CD4-positive, alpha-beta T cell treated with Interleukin-17A for 1 hour (primary cell): ENCODE results near the gene CRYBA1.
"Not testable (repeated sequence)": the region's sequence is repeated elsewhere in the genome, so short reads cannot be mapped to it uniquely, and the experiment has no call there.

ENCODE experiments used
- DNase-seq: peaks from one replicate; pipeline ENCODE4 v3.0.0-alpha.2; 2020

CRYBA1 gene

DNA sequence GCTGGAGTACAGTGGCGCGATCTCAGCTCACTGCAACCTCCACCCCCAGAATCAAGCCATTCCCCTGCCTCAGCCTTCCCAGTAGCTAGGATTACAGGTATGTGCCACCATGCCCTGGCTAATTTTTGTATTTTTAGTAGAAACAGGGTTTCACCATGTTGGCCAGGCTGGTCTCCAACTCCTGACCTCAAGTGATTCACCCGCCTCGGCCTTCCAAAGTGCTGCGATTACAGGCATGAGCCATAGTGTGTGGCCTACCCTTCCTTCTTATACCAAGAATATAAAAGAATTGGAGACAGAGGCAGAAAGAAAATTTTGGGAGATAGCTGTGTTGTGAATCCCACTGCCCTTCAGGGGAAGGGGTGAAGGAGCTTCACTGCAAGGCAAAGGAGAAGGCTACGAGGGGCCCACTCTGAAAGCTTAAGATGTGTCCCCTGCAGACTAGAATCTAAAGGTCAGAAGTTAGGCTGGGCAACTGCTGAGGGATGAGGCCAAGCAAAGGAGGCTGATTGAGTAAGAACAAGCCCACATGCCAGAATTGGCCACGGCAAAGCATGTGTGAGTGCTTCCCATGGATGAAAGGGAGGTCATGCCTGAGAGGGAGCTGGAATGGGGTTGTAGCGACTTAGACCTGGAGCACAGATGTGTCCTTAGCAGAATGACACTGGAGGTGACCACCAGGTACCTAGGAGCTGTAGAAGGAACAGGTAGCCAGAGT, 8.4 kb upstream of the CRYBA1 start:
- no peak for DNase-seq

DNA sequence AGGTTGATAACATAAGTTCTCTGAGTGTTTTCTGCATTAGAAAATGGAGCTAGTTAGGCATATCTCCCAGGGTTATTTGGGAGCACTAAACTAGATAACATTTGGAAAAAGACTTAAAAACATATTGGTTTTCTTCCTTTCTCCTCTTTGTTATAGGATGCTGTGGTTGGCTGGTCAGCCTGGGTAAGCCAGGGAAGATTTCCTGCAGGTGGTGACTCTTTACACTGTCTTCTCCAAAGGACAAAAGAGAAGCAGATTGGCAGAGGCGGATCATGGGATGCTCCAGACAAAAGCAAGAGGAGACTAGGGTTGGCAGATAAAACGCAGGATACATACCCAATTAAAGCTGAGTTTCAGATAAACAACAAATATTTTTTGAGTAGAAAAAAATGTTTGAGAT, 6.2 kb upstream of the CRYBA1 start:
- DNase-seq: no peak

DNA sequence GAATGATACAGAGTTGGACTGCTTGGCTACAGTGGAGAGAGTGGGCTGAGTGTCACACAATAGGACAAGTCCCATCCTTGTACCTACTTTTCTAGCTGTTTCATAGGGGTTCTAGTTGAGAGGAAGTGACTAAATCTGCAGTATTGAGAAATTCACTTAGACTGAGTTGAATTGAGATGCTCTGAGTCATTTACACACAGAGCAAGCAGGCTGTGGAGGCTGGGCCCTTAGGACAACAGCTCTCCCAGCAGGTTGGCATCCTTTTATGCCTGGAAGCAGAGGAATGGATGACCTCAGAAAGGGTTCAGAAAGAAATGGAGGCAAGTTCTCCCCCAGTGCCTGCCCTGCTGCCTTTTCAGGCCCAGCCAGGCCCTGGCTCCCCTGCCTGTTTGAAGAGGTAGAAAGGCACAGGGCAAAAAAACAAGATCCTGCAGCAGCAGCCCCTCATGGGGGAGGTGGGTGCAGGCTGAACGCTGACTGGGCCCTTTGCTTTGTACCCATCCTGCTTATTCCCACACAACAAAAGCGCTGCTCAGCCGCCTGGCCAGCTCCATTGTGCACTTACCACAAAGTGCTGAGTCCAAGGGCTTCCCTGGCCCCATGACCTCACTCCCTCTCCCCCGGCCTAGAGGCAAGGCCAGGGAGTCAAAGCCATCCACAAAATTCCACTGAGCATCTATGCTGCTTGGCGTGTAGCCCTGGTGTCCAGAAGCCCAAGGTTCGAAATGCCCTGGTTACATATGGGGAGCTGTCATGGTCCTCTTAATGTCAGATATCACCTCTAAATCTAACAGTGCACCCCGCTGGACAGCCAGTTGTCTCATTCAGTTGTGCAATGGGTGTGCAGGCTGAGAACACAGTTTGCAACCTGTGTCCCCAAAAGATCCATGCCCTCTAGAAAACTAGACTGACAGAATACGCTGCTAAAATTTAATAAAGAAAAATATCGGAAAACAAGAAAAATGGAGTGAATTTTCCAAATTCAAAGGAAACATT, 5.4 kb upstream of the CRYBA1 start:
- DNase-seq: no peak

DNA sequence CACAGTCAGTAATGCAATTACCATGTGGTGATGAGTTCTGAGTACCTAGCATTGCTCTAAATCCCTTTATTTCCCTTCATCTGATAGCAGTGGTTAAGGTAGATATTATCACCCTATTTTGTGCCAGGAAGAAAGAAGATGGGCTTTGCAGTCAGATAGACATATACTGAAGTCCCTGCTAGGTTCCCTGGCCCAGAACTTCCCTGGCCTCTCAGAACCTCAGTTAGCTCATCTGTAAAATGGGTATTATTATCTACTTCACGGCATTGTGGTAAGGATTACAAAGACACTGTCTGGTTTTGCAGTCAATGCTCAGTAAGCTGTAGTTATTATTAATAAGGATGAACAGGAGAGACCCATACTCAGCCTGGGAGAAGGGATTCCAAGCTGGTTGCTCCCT, 4.6 kb upstream of the CRYBA1 start:
- no peak for DNase-seq

DNA sequence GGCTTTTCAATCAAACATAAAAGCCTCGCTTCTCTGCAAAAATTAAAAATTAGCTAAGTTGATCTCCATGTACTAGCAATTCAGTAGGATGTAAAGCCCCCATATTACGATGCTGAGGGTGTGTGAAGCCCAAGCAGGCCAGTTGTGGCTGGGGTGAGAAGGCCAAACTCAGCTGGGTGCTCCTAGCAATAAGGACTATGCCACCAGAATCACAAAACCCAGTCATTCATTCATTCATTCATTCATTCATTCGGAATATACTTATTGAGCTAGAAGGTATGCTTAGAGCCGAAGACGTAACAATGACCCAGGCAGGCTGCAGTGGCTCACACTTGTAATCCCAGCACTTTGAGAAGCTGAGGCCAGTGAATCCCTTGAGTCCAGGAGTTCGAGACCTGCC, 3.9 kb upstream of the CRYBA1 start:
- DNase-seq: no peak

DNA sequence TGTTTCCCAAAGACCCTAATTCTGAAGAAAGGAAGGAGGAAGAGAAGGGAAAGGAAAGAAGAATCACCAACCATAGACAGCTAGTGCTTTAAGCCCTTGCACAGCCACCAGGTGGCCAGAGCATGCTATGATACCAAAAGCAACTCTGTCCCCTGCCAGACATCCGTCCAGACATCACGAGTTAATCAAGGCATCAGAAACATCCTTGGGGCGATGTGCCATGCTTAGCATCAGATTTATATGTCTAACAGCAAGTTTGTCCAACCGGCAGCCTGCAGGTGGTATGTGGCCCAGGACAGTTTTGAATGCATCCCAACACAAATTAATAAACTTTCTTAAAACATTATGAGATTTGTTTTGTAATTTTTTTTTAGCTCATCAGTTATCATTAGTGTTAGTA, 2.9 kb upstream of the CRYBA1 start:
- no peak for DNase-seq

DNA sequence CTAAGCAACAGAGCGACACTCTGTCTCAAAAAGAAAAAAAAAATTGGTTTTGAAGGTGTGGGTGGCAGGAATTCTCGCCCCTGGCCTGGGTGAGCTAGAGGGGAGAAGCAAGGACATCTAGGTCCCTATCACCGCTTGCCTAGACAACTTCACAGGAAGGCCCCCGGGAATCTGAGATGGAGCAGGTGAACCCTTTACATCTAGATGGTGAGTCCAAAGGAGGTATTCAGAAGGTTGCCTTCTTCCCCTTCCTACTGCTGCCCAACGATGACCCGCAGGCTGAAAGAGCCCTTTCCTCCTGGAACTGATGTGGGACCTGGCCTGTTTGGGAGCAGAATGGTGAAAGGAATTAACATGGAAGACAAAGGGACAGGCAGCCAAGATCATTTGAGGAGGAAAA, 1.3 kb upstream of the CRYBA1 start:
- no peak for DNase-seq

DNA sequence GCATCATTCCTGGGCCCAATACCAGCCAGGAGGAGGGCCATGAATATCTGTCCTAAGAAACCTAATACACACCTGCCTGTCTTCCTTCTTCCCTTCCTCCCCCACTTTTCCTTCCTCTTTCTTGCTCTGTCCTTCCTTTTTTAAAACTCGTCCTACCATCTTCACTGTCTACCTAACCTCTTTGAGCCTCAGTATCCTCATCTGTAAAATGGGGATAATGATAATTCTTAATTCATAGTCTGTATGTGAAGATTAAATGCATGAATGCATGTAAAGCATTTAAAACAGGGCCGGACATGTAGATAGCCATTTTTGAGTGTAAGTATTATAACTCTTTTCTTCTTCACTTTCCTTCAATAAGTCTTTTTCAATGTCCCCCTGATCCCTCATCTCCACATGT, 560 bp downstream of the CRYBA1 start:
- no peak for DNase-seq

DNA sequence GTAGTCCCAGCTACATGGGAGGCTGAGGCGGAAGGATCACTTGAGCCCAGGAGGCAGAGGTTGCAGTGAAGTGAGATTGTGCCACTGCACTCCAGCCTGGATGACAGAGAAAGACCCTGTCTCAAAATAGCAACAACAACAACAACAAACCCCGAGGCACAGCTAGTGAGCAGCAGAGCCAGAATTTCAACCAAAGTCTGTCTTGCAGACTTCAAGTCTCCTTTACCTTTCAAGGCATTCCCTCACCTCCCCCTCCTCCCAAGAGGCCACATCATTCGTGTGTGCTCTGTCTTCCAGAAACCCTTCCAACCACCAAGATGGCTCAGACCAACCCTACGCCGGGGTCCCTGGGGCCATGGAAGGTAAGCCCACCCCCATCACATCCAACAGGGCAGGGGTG, 2.2 kb downstream of the CRYBA1 start:
- no peak for DNase-seq

DNA sequence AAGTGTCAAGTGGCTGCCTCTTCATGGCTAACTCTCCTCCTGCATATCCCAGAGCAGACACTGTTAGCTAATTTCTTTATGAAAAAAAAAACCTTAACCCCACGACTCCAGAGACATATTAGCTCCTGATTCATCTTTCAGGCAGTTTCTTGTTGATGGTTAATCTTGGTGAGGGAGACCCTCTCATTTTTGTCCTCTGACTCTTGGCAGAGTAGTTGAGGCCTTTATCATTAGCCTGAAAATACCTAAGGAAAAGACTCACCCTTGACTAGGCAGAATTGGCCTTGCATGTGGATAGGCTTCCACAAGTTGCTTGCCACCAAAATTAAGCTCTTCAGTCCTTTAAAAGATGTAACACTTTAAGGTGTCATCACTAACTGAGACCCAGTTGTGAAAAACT, 4.0 kb downstream of the CRYBA1 start:
- no peak for DNase-seq

DNA sequence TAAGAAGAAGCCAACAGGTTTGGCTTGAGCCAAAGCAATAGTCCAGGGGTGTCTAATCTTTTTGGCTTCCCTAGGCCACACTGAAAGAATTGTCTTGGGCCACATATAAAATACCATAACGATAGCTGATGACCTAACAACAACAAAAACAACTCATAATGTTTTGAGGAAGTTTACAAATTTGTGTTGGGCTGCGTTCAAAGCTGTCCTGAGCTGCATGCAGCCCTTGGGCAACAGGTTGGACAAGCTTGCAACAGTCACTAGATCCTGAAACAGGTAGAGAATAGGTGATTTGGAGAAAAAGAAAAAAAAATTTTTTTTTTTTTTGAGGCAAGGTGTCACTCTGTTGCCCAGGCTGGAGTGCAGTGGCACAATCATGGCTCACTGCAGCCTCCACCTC, 4.5 kb downstream of the CRYBA1 start:
- DNase-seq: no peak

DNA sequence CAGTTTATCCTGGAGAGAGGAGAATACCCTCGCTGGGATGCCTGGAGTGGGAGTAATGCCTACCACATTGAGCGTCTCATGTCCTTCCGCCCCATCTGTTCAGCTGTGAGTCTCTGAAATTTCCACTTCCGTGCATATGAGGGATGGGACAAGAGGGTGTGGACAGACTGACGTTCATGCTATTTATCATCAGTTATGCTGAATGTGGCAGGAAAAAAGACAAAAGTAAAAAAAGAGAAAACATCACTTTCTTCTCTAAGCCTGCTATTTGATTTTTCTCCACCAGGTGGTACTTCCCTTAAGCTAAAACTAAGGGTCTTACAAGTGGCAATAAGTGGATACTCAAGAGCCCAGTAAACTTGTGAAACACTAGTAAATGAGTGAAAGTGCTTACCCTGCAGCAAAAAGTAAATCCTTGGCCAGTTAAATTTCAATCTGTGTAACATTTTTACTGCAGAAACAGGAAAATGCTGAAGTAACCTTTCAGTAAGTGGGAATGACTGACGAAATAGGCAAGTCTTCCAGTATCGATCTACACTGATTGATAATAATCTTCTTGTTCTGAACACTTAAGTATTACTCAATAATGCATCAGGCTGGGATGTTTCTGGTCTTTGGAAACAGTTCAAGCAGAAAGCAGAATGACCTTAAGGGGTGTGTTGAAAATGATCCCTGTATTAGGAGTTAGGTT, 5.6 kb downstream of the CRYBA1 start:
- DNase-seq: peak; percentile 24

DNA sequence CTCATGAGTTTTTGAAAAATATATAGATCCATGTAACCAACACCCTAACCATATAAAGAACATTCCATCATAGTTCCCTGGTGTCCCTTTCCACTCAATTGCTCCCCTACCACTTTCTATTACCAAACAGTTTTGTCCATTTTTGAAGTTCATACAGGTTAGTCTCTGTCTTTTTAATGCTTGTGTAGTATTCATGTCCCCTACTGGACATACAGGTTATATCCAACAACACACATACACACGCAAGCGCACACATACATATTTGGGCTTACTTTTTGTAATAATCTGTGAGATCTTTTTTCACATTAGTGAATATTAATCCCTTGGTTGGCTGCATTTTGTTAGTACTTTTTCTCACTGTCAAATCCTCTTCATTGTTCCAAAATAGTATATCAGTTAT, 6.4 kb downstream of the CRYBA1 start:
- DNase-seq: no peak

DNA sequence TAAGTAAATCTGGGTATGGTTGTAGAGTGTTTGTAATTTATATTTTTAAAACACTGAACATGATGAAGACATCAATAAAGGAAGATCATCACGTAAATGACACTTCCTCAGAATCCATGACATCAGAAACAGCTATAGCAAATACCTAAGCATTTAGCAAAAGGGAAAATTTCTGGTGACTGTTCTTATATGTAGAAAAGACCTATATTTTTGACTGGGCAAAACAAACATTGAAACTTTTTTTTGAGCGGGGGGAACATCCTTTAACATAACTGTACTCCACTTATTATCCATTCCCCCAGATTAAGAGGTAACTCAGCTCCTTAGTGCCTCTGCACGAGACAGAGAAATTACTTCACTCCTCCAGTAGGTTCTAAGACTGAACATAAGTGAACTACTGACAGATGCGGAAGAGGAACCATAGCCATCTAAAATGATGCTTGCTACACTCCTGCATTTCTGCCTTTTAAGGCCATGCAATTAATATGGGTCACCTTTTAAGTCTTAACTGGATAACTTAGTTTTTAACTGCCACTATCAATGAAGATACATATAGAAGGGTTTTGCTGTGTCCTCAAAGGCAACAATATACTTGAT, 9.4 kb downstream of the CRYBA1 start:
- no peak for DNase-seq

DNA sequence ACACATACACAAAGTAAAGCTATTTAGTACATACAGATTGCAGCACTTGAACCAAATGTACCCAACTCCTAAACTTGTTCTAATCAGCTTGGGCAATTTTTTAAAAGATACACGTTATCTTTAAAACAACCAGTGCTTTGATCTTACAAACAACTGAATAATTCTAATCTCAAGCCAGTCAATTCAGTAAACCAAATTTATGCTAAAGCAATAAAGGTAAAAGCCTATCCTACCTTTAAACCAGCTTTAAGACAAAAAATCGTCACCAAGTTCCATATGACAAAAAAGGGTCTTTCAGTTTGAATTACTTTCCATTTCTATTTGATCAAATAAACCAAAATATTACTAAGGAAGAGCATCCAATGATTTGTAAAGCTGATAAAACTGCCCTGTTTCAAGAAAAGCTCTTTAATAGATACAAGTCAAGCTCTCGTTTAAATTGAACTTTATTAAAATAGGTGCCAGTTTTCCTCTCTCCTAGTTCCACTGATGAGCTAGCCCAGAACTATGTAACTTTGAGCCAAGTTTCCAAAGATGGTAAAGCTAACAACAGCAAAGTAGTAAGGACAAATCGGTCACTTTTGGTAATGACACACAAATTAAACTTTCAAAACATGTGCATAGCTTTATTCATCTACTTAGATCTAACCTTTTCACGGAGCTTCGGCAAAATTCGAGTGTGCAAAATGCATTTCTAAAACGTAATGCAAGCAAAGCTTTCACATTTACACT, 10.2 kb downstream of the CRYBA1 start:
- DNase-seq: no peak

DNA sequence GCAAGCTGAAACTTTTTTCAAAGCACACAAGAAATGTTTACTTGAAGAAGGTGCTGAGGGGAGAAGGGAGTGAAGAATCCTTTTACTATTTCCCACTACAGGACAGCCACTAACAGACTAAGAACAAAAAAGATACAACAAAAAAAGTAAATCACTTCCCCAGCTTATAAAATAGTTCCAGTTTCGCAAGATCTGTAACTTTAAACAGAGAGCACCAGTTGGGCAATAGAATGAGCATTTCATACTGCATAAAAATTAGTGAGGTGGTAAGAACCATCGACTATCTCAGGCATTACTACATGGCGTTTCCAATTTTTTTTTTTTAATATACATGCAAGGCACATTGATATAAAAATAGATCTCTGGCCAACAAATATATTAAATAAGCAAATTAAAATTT, 11.1 kb downstream of the CRYBA1 start:
- no peak for DNase-seq

DNA sequence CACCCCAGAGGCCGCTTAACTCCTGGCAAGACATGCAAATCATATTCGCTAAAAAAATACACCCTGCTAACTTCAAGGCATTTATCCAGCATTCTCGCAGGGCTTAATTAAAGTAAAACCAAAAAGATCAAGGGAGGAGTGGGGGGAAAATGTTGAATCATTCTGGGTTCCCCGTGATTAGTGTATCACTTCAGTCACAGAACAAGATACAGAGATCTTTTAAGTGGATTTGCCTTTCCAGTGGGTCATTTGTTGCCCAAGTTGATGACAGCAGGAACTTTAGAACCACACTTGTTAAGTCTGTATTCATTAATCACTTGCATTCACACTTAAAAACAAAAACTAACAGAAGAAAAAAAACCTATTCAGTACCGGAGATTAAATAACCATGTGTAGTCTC, 17.3 kb downstream of the CRYBA1 start:
- DNase-seq: no peak

DNA sequence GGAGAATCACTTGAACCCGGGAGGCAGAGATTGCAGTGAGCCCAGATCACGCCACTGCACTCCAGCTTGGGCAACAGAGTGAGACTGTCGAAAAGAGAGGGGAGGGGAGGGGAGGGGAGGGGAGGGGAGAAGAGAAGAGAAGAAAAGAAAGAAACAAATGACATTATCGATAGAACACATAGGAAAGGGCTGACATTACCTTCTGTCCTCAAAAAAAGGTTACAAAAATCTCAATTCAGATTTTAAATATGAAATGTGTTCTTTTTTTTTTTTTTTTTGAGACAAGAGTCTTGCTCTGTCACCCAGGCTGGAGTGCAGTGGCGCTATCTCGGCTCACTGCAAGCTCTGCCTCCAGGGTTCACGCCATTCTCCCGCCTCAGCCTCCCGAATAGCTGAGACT, 25.3 kb downstream of the CRYBA1 start:
- not testable (repeated sequence) for DNase-seq

DNA sequence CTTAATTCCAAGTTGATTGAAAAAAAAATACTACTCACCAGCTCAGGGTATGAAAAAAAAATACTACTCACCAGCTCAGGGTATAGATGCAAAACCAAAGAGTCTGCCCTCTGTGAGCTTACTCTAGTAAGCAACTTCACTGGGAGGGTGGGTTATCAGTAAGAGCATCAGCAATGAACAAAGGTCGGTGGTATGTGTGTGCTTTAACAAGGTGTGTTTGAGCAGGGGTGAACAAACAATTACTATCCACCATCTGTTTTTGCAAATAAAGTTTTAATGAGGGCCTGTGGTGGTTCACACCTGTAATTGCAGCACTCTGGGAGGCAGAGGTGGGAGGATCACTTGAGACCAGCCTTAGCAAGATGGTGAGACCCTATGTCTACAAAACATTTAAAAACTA, 27.3 kb downstream of the CRYBA1 start:
- no peak for DNase-seq

DNA sequence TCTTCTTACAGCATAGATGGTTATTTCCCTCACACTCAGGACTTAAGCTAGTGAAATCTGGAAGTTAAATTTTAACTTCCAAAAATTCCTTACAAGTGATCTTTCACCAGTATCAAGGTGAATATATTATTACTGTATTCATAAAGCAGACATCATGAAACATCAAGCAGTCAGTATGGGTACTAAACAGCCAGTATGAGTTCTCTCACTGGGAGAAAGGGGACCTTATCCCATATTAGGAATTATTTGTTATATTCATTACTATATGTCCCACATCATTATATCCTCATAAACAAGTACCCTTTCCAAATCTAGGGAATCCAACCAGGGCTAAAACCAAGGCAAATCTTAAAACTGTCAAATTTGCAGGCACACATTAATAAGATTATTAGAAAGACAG, 32.0 kb downstream of the CRYBA1 start:
- DNase-seq: no peak

DNA sequence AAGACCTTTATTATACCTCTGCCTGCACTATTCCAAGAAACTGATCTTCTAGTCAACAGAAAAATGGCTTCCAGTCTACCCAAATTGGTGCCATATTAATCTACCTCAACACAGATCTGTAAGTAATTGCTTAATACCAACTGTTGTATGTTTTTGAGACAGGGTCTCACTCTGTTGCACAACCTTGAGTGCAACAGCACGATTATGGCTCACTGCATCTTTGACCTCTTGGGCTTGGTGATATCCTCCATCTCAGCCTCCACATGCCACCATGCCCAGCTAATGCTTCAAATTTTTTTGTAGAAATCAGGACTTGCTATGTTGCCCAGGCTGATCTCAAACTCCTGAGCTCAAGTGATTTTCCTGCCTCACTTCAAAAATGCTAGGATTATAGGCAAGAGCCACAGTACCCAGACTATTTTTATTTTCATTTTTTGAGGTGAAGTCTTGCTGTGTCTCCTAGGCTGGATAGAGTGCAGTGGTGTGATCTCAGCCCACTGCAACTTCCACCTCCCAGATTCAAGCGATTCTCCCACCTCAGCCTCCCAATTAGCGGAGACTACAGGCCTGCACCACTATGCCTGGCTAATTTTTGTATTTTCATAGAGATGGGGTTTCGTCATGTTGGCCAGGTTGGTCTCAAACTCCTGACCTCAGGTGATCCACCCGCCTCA, 32.9 kb downstream of the CRYBA1 start:
- DNase-seq: no peak

DNA sequence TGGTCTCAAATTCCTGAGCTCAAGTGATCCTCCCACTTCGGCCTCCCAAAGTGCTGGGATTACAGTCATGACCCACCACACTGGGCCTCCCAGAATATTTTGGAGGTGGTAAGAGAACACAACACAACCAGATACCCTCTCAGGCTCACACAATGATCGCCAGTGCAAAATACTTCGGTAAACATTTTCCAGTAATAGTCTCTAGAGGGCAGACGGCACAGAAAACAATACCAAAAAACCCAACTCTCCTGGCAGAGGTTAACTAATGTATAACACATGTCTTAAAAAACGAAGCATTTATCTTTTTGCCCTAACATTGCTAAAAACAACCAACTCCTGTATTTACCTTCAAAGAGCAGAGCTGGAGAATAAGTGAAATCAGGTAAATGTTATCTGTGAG, 36.8 kb downstream of the CRYBA1 start:
- DNase-seq: peak; percentile 28
